ENCODE results near the gene S100PBP.

S100PBP gene

GRCh38 chr1:32871364-32872191 is 54.1 kb downstream of the S100PBP start:
- DNase-seq = no peak

- no peak for DNase-seq
Observed at GRCh38 chr1:32872192-32872460, 54.7 kb downstream of the S100PBP start.

GRCh38 chr1:32873484-32873883 is 56.0 kb downstream of the S100PBP start:
- no peak for DNase-seq

- no peak for DNase-seq
Observed at GRCh38 chr1:32874860-32875752, 57.7 kb downstream of the S100PBP start.

- peak; percentile 61 for DNase-seq
Observed at GRCh38 chr1:32876341-32877210, 59.1 kb downstream of the S100PBP start.

- DNase-seq = no peak
Observed at GRCh38 chr1:32877211-32878110, 60.0 kb downstream of the S100PBP start.

- no peak for DNase-seq
Observed at GRCh38 chr1:32878183-32878582, 60.7 kb downstream of the S100PBP start.

- DNase-seq = no peak
Observed at GRCh38 chr1:32878637-32879041, 61.2 kb downstream of the S100PBP start.

- no peak for DNase-seq
Observed at GRCh38 chr1:32881291-32881690, 63.8 kb downstream of the S100PBP start.

GRCh38 chr1:32881871-32882850 is 64.7 kb downstream of the S100PBP start:
- DNase-seq = no peak

GRCh38 chr1:32883338-32884031 is 66.0 kb downstream of the S100PBP start:
- no peak for DNase-seq

GRCh38 chr1:32884032-32884372 is 66.5 kb downstream of the S100PBP start:
- no peak for DNase-seq

- DNase-seq = no peak
Observed at GRCh38 chr1:32884726-32885125, 67.3 kb downstream of the S100PBP start.

- DNase-seq = no peak
Observed at GRCh38 chr1:32885676-32886003, 68.2 kb downstream of the S100PBP start.

GRCh38 chr1:32886004-32886827 is 68.8 kb downstream of the S100PBP start, which contains the start of gene HPCA:
Gene HPCA, plus strand, starts transcription at chr1:32886491. Its CDS starts 2,408 bp downstream, at chr1:32888899.
- DNase-seq = no peak

GRCh38 chr1:32886828-32887414 is 69.5 kb downstream of the S100PBP start:
- DNase-seq = no peak

- DNase-seq = no peak
Observed at GRCh38 chr1:32887623-32888022, 70.2 kb downstream of the S100PBP start.

- DNase-seq = no peak
Observed at GRCh38 chr1:32888134-32888533, 70.7 kb downstream of the S100PBP start.
